Medulla oblongata (tissue), 1 donor: ENCODE data around the gene ATP6V1A.
"Not testable (repeated sequence)": the region's sequence is repeated elsewhere in the genome, so short reads cannot be mapped to it uniquely, and the experiment has no call there.

ENCODE experiments used
- DNase-seq: peaks from one replicate; pipeline ENCODE4 v3.0.0-alpha.2; 2015; ENCODE audit errors: extremely low spot score

The ATP6V1A gene

DNA sequence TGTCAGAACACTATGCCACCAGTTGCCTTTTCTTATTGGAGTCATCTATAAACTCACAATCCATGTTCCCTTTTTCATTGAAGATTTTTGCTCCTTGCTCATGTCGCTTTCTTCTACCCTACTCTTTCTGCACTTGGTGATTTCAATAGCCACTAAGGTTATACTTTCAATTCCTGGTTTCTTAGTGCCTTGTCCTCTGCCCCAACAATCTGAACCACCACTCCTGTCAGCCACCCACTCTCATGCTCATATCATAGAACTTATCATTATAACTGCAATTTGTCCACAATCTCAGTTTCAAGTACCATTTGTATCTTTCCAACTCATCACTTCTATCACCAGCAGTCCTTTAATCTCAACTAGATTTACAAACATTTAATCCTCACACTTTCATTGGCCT lies 81.8 kb downstream of the ATP6V1A start:
- DNase-seq = no peak

DNA sequence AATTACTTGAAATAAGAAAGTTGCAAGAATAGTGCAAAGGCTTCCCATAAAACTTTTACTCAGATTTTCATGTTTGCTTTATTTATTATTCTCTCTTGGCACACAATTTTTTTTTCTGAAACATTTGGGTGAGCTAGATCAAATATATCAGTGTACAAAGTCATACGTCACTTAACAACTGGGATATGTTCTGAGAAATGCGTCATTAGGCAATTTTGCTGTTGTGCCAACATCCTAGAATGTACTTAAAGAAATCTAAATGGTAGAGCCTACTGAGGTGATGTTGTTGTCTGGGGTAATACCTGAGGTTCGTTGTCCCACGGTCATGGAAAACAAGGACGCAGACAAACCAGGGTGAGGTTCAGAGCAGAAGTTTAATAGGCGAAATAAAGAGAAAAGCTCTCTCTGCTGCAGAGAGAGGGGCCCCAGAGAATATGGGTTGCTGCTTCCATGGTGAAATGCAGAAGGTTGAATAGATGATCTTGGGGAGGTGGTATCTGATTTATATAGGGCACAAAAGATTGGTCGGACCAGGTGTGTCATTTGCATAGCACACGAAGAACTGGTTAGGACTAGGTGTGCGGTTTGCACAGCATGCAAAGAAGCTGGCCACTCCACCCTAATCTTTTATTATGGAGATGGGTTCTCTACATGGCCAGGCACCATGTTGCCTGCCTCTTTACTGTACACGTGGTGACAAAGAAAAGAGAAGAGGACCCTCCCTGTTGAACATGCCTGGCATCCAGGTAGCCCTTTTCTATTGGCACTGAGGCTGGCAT lies 82.9 kb downstream of the ATP6V1A start:
- no peak for DNase-seq

- DNase-seq = no peak
Measured at GRCh38 chr3:113831103-113831355, 84.2 kb downstream of the ATP6V1A start.

DNA sequence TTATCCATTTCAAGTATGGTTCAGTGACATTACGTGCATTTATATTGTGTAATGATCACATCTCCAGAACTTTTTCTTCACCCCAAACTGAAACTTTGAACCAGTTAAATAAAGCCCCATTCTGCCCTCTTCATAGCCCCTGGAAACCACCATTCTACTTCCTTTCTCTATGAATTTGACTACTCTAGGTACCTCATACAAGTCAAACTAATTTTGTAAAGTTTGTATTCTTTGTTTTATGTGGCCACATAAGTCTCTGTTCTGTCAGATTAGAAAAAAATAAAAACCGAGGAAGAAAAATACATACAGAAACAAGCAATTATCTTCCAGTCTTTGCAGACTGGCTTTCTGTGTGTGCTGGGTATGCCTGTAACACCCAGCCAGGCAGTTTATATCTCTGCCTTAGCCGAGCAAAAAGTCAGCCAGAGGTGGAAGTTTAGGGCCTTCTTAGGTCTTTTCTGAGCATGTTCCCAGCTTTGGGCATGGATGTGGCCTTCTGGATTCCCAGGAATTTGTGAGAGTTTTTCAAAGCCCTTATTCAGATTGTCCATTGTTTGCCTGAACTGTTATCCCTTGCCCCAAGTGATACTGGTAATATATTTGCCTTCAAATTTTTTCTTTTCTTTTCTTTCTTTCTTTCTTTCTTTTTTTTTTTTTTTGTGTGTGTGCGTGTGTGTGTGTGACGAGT lies 85.8 kb downstream of the ATP6V1A start:
- no peak for DNase-seq

GRCh38 chr3:113834983-113835382 lies 88.1 kb downstream of the ATP6V1A start:
- DNase-seq = no peak

DNA sequence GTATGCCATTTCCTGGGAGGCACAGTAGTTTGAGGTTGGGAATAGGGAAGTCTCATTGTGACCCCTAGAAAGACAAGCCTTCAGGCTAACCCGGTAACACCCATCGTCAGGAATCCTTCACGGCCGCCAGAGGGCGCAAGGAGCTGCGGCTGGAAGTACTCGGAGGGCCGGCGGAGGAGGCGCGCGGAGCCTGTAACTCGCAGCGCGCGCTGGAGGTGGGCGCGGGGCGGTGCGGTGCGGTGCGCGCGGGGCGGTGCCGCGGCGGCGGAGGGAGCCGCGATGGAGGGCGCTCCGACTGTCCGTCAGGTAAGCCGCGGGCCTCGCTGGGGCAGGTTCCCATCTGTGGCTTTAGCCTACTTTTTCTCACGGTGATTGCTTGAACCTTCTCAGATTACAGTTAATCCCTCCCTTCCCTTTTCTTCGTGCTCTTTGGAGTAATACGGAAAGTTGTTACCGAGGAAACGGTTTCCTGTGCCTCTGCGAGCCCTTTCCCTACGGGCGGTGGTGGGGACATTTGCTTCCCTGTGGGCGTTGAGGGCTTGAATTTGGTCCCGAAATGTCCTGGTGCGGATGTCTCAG lies 91.9 kb downstream of the ATP6V1A start, which contains the start of gene GRAMD1C:
TSS of gene GRAMD1C (plus strand) at position 158 of the 579 bp plus-strand sequence. CDS start at position 280, 122 bp downstream.
- DNase-seq = peak; percentile 91

GRCh38 chr3:113839551-113839950 lies 92.7 kb downstream of the ATP6V1A start:
- no peak for DNase-seq

DNA sequence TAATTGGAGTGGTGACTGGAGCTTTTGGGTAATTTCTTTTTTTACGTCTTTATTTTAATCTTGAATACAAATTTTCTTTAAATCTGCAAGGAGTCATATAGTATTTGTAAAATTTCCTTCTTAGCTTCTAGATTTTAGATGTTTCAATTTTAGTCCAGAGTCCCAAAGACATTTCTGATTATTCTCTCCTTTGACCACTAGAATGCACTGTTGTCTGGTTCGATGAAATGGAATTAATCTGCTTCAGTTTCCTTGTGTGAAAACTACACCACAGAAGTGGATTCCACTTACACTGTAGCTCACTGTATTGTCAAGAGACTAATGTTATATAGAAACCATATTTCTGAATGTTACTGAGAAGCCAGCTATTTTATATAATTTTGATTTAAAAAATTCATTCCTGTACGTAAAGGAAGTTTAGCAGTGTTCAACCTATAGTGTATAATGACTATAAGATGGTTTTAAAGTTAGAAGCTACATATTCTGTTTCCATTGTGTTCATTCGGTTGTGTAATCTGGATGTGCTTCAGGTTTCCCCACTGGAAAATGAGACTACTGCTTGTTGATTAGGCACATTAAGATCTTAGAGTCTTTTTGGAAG lies 97.9 kb downstream of the ATP6V1A start:
- DNase-seq = peak; percentile 69

GRCh38 chr3:113847247-113847646 lies 100.4 kb downstream of the ATP6V1A start:
- DNase-seq = no peak

- DNase-seq = no peak
Measured at GRCh38 chr3:113847664-113848461, 101.0 kb downstream of the ATP6V1A start.

DNA sequence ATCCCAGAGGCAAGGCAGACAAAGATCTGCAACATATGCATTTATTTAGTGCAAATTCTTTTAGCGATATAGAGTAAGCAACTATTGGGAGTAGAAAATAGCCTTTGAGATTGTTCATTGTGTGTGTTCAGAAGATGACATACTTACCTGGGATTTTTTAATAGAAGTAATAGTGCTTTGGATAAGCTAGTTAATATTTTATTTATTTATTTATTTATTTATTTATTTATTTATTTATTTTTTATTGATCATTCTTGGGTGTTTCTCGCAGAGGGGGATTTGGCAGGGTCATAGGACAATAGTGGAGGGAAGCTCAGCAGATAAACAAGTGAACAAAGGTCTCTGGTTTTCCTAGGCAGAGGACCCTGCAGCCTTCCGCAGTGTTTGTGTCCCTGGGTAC lies 102.2 kb downstream of the ATP6V1A start:
- DNase-seq = not testable (repeated sequence)

DNA sequence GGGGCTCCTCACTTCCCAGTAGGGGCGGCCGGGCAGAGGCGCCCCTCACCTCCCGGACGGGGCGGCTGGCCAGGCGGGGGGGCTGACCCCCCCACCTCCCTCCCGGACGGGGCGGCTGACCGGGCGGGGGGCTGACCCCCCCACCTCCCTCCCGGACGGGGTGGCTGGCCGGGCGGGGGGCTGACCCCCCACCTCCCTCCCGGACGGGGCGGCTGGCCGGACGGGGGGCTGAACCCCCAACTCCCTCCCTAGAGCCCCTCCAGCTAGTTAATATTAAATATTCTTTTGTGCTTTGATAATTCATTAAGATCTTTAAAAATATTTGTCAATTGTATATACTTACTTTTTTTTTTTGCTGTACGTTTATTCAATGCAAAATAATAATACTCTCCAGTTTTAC lies 103.0 kb downstream of the ATP6V1A start:
- DNase-seq = not testable (repeated sequence)

DNA sequence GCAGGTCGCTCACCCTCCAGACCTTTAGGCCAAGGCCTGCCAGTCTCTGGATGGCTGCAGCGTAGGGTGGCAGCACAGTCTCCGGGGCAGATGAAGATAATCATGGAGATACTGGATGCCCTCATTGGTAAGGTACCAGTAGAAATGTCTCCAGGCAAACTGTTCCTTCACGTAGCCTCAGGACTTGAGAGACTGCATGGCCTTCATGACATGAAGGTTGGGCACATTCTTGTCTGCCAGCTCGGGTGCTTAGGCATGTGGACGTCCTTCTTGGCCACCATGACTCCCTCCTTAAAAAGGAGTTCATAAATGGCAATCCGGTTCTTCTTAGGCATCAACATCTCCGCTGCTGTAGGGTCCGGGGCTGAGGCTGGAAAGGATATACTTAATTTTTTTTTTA lies 103.6 kb downstream of the ATP6V1A start:
- not testable (repeated sequence) for DNase-seq

DNA sequence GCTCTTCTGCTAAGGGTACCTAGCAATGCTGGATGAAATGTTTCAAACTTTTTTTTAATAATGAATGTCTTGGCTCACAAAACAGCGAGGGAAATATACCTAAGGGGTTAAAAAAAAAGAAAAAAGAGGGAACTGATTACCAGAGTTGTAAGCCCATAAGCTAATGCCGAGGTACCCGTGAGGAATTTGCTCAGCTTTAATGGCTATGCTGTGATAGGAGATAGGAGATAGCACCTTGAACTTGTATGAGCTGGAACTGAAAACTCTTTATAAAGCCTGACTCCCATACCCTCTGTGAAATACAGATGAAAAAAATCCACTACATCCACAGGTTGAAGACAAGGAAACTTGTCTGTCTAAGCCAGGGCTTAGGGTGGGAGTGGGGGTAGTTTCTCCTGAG lies 105.7 kb downstream of the ATP6V1A start:
- DNase-seq = no peak
